Omental fat pad (tissue), 4 donors: ENCODE results near the gene TRAPPC2. TPM values are rescaled to one million over a fixed set of nuclear protein-coding genes. Genes with fewer than 3 reads are reported as not detected.

Experiments used
- ATAC-seq: fragments of 150-250 bp; one replicate; pipeline ENCODE4 v1.9.1; 2016; ENCODE audit warnings: mild to moderate bottlenecking, moderate library complexity; ENCODE audit not compliant: low FRiP score
- DNase-seq: peaks from one replicate; pipeline ENCODE4 v3.0.0-alpha.2; 2019; ENCODE audit warnings: low spot score
- CTCF ChIP-seq, 3 donors: fragments of 450-650 bp; IDR thresholded peaks; one replicate each; pipeline ENCODE4 v1.5.1; 2016 to 2017; ENCODE audit warnings: antibody characterized with exemption in 3 of 3, mild to moderate bottlenecking in 3 of 3, moderate library complexity in 2 of 3
- total RNA-seq, 4 donors: library from RNA; depleted of rRNA; stranded (reverse); fragments of >200 nt; gene quantifications; one replicate each; pipeline ENCODE4 v1.1.0, GENCODE V29; 2016

TRAPPC2 gene
- total RNA-seq, 4 donors from 2014 or later: 6.6 to 13.1 (median 8.7) TPM

DNA sequence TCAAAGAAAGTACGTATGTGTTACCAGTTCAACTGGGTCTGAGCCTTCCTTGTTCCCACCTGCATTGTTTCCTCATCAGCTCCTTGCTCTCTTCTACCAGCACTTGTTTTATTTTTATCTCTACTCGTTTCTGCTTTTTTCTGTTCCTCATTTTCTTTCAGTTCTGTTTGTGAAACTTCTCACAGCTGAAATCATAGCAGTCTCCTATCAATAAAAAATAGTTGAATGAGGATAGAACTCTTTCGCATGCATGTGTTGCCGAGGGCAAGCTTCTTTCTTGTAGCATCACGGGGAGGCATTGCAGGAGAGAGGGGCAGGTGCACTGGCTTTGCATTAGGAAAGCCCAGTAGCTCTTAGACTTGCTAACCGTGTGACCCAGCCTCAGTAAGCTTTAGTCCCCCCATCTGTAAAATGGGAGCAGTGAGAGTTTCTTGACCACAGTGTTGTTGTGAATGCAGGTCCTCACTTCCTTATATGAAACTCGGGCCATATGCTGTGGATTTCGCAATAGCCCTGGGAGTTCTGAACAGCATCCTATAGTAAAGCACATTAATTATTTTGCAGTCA is 24.8 kb upstream of the TRAPPC2 start:
- no peak for ATAC-seq
- TF ChIP-seq CTCF (IDR thresholded peaks at IDR 0.05): no peak
- DNase-seq: no peak

- ATAC-seq: no peak
- no peak for TF ChIP-seq CTCF (IDR thresholded peaks at IDR 0.05)
- no peak for DNase-seq
Measured at GRCh38 chrX:13756381-13756780, 22.0 kb upstream of the TRAPPC2 start.

GRCh38 chrX:13755254-13755653 is 20.8 kb upstream of the TRAPPC2 start:
- no peak for DNase-seq
- ATAC-seq: no peak

DNA sequence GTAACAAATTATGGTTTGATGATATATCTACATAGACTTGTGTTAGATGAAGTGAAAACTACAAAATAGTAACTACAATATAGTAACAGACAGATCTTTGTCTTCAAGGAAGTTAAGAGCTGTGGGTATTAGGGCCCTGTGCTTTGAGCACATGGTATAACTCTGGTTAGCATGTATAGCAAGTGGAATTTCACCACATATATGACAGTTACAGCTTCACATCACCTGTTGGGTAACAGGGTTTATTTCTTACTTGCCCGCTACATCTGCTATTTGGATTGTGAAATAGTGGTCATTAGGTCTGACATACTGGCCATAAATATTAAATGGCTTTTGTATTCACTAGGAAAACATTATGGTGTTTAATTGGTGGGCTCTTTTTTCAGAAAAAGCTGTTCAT is 20.3 kb upstream of the TRAPPC2 start:
- ATAC-seq: no peak

More at GRCh38 chrX:13755254-13755653, 20.8 kb upstream of the TRAPPC2 start:
- no peak for TF ChIP-seq CTCF (IDR thresholded peaks at IDR 0.05)

GRCh38 chrX:13752646-13753045 is 18.2 kb upstream of the TRAPPC2 start:
- TF ChIP-seq CTCF (IDR thresholded peaks at IDR 0.05): no peak
- ATAC-seq: no peak
- no peak for DNase-seq

More for the DNA sequence above, 20.3 kb upstream of the TRAPPC2 start:
- DNase-seq: no peak
- no peak for TF ChIP-seq CTCF (IDR thresholded peaks at IDR 0.05)

DNA sequence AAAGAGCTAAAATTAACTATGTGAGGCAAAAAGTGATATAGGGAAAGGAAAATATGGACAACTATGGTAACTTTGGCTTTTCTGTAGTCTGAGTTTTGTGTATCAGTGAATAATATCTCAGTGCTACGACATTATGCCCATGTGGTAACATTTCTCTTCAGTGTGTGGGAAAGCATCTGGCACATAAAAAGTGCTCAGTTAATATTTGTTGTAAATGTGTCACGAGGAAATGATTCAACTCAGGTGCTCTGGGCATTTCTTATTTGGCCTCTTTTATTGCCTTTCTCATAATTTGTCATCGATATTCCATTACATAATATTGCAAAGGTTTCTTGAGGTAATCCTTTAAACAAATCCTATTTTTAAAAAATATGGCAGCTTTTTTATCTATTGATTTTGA is 17.7 kb upstream of the TRAPPC2 start:
- ATAC-seq: no peak
- no peak for DNase-seq
- no peak for TF ChIP-seq CTCF (IDR thresholded peaks at IDR 0.05)

DNA sequence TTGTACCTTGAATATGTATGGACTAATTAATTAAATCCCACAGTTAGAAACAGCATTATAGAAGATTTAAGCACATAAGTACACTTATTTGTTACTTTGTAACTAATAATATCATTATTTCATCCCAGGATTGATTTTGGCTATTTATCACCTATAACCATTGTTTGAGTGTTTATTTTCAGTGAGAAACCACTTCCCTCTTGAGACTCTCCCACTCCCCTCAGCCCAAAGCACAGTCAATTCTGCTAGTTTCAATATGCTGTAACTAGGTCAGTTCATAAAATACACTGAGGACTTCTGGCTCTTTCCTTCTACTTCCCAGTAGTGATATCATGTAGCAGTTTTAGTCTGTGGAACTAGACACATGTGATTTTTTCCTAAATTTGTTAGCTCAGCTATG is 16.4 kb upstream of the TRAPPC2 start:
- TF ChIP-seq CTCF (IDR thresholded peaks at IDR 0.05): no peak
- DNase-seq: no peak
- ATAC-seq: no peak
